SK-N-SH (cell line): ENCODE measurements around the gene HUNK. TPM values are rescaled to one million over a fixed set of nuclear protein-coding genes. Genes with fewer than 3 reads are reported as not detected.

Experiments
- CTCF ChIA-PET: fragments of 300-600, 350-600 bp; formaldehyde crosslinking; extraction: SDS; loops from one replicate; lab custom pipeline; 2021; lab: Yijun Ruan, JAX
- POLR2A ChIA-PET: fragments of 350-600 bp; sonication (Branson Sonifier 250); formaldehyde crosslinking; extraction: SDS; loops from one replicate; lab custom pipeline; 2020; ENCODE audit warnings: antibody characterized with exemption, inconsistent platforms; lab: Yijun Ruan, JAX
- DNase-seq: peaks from one replicate; pipeline ENCODE4 v3.0.0; 2012
- H2AFZ ChIP-seq: fragments of 200-600 bp; sonication (generic); 2 replicates; pipeline ENCODE4 v1.8.1; 2016; ENCODE audit warnings: antibody characterized with exemption, mild to moderate bottlenecking, low read depth
- H3F3A ChIP-seq: fragments of 200-600 bp; sonication (generic); replicated peaks from 2 replicates; pipeline ENCODE3; 2016; ENCODE audit warnings: antibody characterized with exemption, mild to moderate bottlenecking; ENCODE audit not compliant: insufficient read depth
- H3K27ac ChIP-seq, 2 experiments: fragments of 200-500 bp in 1 of 2; fragments of 200-600 bp in 1 of 2; sonication (Bioruptor generic) in 1 of 2; sonication (generic), shearing (Covaris generic) in 1 of 2; 2 replicates each; pipeline versions ENCODE4 v1.5.1 to v1.6.1; 2014 to 2016; ENCODE audit warnings: low read depth in 2 of 2, inconsistent platforms in 1 of 2, low read length in 1 of 2, mild to moderate bottlenecking in 1 of 2, mixed read lengths in 1 of 2
- H3K27me3 ChIP-seq: fragments of 200-600 bp; sonication (generic), shearing (Covaris generic); 2 replicates; pipeline ENCODE4 v1.6.1; 2016; ENCODE audit warnings: mixed run types; ENCODE audit not compliant: insufficient read depth
- H3K36me3 ChIP-seq, 2 experiments: fragments of 200-500 bp in 1 of 2; fragments of 200-600 bp in 1 of 2; sonication (Bioruptor generic) in 1 of 2; sonication (generic) in 1 of 2; replicated peaks in 1 of 2; 2 replicates each; pipeline versions ENCODE3 to v1.5.1; 2014 to 2016; ENCODE audit warnings: low read length in 1 of 2, mild to moderate bottlenecking in 1 of 2; ENCODE audit not compliant: insufficient read depth in 2 of 2, control insufficient read depth in 1 of 2
- H3K4me1 ChIP-seq, 2 experiments: fragments of 200-500 bp in 1 of 2; fragments of 200-600 bp in 1 of 2; sonication (Bioruptor generic) in 1 of 2; sonication (generic), shearing (Covaris generic) in 1 of 2; 2 replicates each; pipeline versions ENCODE4 v1.5.1 to v1.6.1; 2014 to 2016; ENCODE audit warnings: low read depth in 1 of 2, low read length in 1 of 2, mixed run types in 1 of 2; ENCODE audit not compliant: insufficient read depth in 2 of 2, control insufficient read depth in 1 of 2
- H3K4me2 ChIP-seq: fragments of 200-600 bp; sonication (generic), shearing (Covaris generic); 2 replicates; pipeline ENCODE4 v1.6.1; 2017; ENCODE audit warnings: mixed run types
- H3K4me3 ChIP-seq, 2 experiments: fragments of 200-500 bp in 1 of 2; fragments of 200-600 bp in 1 of 2; sonication (Bioruptor generic) in 1 of 2; sonication (generic), shearing (Covaris generic) in 1 of 2; 2 replicates each; pipeline versions ENCODE4 v1.5.1 to v1.8.1; 2014 to 2016; ENCODE audit warnings: low read depth in 2 of 2, inconsistent platforms in 1 of 2, low read length in 1 of 2, mild to moderate bottlenecking in 1 of 2, mixed read lengths in 1 of 2, moderate library complexity in 1 of 2
- H3K79me2 ChIP-seq: fragments of 200-600 bp; sonication (generic); 2 replicates; pipeline ENCODE4 v1.8.1; 2017; ENCODE audit warnings: mild to moderate bottlenecking; ENCODE audit not compliant: insufficient read depth
- H3K9ac ChIP-seq: fragments of 200-600 bp; sonication (generic); 2 replicates; pipeline ENCODE4 v1.6.1; 2017; ENCODE audit warnings: mixed run types
- H3K9me2 ChIP-seq: fragments of 200-600 bp; sonication (generic); 2 replicates; pipeline ENCODE4 v1.6.1; 2017; ENCODE audit warnings: mixed run types
- H3K9me3 ChIP-seq: fragments of 200-600 bp; sonication (generic); 2 replicates; pipeline ENCODE4 v1.6.1; 2017; ENCODE audit warnings: mixed run types, mild to moderate bottlenecking, moderate library complexity
- H4K20me1 ChIP-seq: fragments of 200-600 bp; sonication (generic); 2 replicates; pipeline ENCODE4 v1.6.1; 2017; ENCODE audit warnings: mild to moderate bottlenecking, mixed run types; ENCODE audit not compliant: insufficient read depth
- CHD2 ChIP-seq: fragments of 150-350 bp; IDR thresholded peaks from 2 replicates; pipeline ENCODE4 v1.6.1; 2018; ENCODE audit warnings: low read length; ENCODE audit not compliant: partially characterized antibody
- EP300 ChIP-seq, 2 experiments: IDR thresholded peaks; 2 replicates each; pipeline versions ENCODE4 v1.4.0 to v1.6.1; 2012; ENCODE audit warnings: borderline replicate concordance in 1 of 2, low read depth in 1 of 2, low read length in 1 of 2
- EZH2phosphoT487 ChIP-seq: fragments of 200-600 bp; sonication (generic); IDR thresholded peaks from 2 replicates; pipeline ENCODE4 v1.6.1; 2017; ENCODE audit warnings: low read depth, mixed run types, mild to moderate bottlenecking, antibody characterized with exemption, moderate library complexity, borderline replicate concordance
- IRF3 ChIP-seq: fragments of 150-350 bp; IDR thresholded peaks from 2 replicates; pipeline ENCODE4 v1.6.1; 2016; ENCODE audit warnings: mild to moderate bottlenecking, low read depth, low read length
- JUND ChIP-seq: IDR thresholded peaks from 2 replicates; pipeline ENCODE4 v1.4.0; 2012
- NFIC ChIP-seq: IDR thresholded peaks from 2 replicates; pipeline ENCODE4 v1.4.0; 2012; ENCODE audit warnings: borderline replicate concordance
- NRF1 ChIP-seq: IDR thresholded peaks from 2 replicates; pipeline ENCODE4 v1.6.1; 2012; ENCODE audit warnings: low read depth, mild to moderate bottlenecking, low read length
- PBX3 ChIP-seq: IDR thresholded peaks from 2 replicates; pipeline ENCODE4; 2012
- RCOR1 ChIP-seq: fragments of 150-350 bp; IDR thresholded peaks from 2 replicates; pipeline ENCODE4 v1.6.1; 2017; ENCODE audit warnings: antibody characterized with exemption, low read length
- REST ChIP-seq: IDR thresholded peaks from 2 replicates; pipeline ENCODE4 v1.6.1; 2012; ENCODE audit warnings: mild to moderate bottlenecking, low read depth, low read length, moderate library complexity
- SMC3 ChIP-seq: IDR thresholded peaks from 2 replicates; pipeline ENCODE4 v1.6.1; 2012; ENCODE audit warnings: low read depth, low read length, improper control_type of control experiment
- YY1 ChIP-seq: IDR thresholded peaks from 2 replicates; pipeline ENCODE4 v1.4.0; 2012; ENCODE audit warnings: low read depth, mild to moderate bottlenecking
- WGBS: methylation state at CpG from one replicate; pipeline ENCODE4 v1.1.6; 2017; ENCODE audit warnings: low lambda C conversion rate; 5-methylcytosine and 5-hydroxymethylcytosine counted together
- polyA plus RNA-seq, 3 experiments: library from polyadenylated mRNA; depleted of rRNA; stranded (reverse); fragments of >200 nt; gene quantifications; 2 replicates each; pipeline ENCODE4 v1.2.3, GENCODE V29; 2012

Gene HUNK
- polyA plus RNA-seq, 1 of the 3 experiments (the other 2 are of a cell fraction): 0.31 TPM

GRCh38 chr21:31892686-31893085 lies 19.9 kb downstream of the HUNK start:
- ChIA-PET CTCF (interaction anchor here (1.6 to 3.2 kb wide), 2 partner anchors 18 to 27 kb away, joined by 3 to 13 read pairs; no protein-coding TSS in a partner anchor), POLR2A (no interaction called here)
- Histone ChIP-seq H2AFZ (no peak overlapping the region), H3K9ac (no peak overlapping the region), H3K36me3 (no peaks in the 10 kb centered on the region), H3K4me2 (no peak overlapping the region), H3K79me2 (no peaks in the 10 kb centered on the region), H3K4me3 (no peak overlapping the region), H3K9me3 (no peaks in the 10 kb centered on the region), H3K4me1 (peaks cover 0 to 18% of the 10 kb centered on the region in 2 experiments; a peak in 2 of 4 replicates), H3K27ac (no peak overlapping the region), H3K27me3 (no peaks in the 10 kb centered on the region), H3F3A (no peaks in the 10 kb centered on the region), H4K20me1 (no peaks in the 10 kb centered on the region), H3K9me2 (no peaks in the 10 kb centered on the region)
- TF ChIP-seq JUND: no peak
- TF ChIP-seq IRF3: no peak
- no peak for DNase-seq
- WGBS: 93% methylated on average over 9 of the region's 9 CpGs

DNA sequence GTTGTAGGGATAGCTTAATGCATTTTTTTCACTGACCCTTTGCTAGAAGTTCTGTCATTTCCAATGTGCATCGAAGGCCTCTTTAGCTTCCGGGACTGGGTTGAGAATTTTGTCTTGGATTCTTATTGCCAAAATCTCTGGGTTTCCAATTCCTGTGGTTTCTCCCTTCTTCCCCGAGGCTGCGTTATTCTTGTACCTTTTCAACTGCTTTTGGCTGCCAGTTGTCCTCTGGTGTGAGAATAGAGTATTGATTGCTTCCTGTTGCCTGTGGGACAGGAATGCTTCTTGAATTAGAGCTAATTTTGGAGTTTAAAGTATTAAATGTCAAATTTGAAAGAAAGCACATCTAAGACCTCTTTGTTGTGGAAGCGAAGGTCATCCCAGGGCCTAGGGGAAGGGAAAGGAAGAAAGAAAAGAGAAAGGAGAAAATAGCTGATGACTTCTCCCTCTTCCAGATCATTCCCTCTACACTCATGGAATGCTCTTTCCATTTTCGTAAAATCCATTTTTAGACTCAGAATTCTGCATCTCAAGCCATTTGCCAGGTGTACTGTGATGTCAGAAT lies 21.1 kb downstream of the HUNK start:
- Histone ChIP-seq H3K36me3 (no peaks in the 10 kb centered on the region), H2AFZ (no peak overlapping the region), H3K9me2 (no peaks in the 10 kb centered on the region), H3K4me3 (no peak overlapping the region), H3K27ac (peak overlapping the region in 1 of 2 experiments; percentile 82; a peak in 2 of 4 replicates), H4K20me1 (no peaks in the 10 kb centered on the region), H3K9me3 (no peaks in the 10 kb centered on the region), H3K27me3 (no peaks in the 10 kb centered on the region), H3K79me2 (no peaks in the 10 kb centered on the region), H3K4me2 (no peak overlapping the region), H3K4me1 (peaks cover 0 to 16% of the 10 kb centered on the region in 2 experiments; a peak in 2 of 4 replicates), H3F3A (no peaks in the 10 kb centered on the region), H3K9ac (no peak overlapping the region)
- POLR2A ChIA-PET: no interaction called here
- 79% methylated on average over 6 of the region's 6 CpGs for WGBS
- no peak for DNase-seq
- TF ChIP-seq RCOR1: no peak
- TF ChIP-seq EP300 (IDR thresholded peaks at IDR 0.05; ENCODE audit: borderline replicate concordance in 1 of 2, low read depth in 1 of 2, low read length in 1 of 2): no peak
- no peak for TF ChIP-seq EZH2phosphoT487
- no peak for TF ChIP-seq CHD2
- TF ChIP-seq YY1: no peak
- no peak for TF ChIP-seq REST
- no peak for TF ChIP-seq NRF1
- TF ChIP-seq NFIC: no peak
- no peak for TF ChIP-seq PBX3
- TF ChIP-seq SMC3: no peak
- no peak for TF ChIP-seq IRF3
- CTCF ChIA-PET: interaction anchor here (1.2 to 3.2 kb wide), 5 partner anchors 12 to 364 kb away, joined by 3 to 13 read pairs (median 5); partner anchors contain the start of gene HUNK
